Measurements from ENCODE around the gene PLSCR5.

Gene PLSCR5, protein sequence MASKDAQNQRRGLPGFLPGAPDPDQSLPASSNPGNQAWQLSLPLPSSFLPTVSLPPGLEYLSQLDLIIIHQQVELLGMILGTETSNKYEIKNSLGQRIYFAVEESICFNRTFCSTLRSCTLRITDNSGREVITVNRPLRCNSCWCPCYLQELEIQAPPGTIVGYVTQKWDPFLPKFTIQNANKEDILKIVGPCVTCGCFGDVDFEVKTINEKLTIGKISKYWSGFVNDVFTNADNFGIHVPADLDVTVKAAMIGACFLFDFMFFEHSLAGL

DNA sequence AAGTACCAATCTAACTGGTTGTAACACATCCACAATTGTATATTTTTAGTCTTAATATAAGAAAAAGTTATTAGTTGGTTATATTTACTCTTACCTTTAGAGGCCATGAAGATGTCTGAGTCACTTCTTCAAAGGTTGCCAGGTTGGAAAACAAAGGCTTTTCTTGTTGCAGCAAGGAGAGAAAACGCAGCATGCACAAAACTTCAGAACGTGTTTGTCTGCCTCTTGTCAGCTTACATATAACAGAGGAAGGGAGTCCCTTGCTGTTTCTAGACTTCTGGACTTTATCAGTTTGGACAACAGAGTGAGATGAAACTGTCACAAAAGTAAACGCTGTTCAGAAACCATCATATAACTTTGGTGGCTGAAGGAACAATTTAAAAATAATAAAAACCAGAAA lies at the start of gene PLSCR5:
PLSCR5 (minus strand) TSS at position 241 of the 400 bp plus-strand sequence; CDS start at position 107, 134 bp downstream.
- TF ChIP-seq GATA3 (IDR thresholded peaks at IDR 0.05; ENCODE audit: low read depth, low read length) (no peak), GATA2 (IDR thresholded peaks at IDR 0.05; ENCODE audit: low read depth, low read length) (no peak)

- TF ChIP-seq GATA3 (IDR thresholded peaks at IDR 0.05; ENCODE audit: low read depth, low read length) (no peak), GATA2 (IDR thresholded peaks at IDR 0.05; ENCODE audit: low read depth, low read length) (no peak)
Observed at GRCh38 chr3:146653978-146654377, 48.8 kb upstream of the PLSCR5 start.

DNA sequence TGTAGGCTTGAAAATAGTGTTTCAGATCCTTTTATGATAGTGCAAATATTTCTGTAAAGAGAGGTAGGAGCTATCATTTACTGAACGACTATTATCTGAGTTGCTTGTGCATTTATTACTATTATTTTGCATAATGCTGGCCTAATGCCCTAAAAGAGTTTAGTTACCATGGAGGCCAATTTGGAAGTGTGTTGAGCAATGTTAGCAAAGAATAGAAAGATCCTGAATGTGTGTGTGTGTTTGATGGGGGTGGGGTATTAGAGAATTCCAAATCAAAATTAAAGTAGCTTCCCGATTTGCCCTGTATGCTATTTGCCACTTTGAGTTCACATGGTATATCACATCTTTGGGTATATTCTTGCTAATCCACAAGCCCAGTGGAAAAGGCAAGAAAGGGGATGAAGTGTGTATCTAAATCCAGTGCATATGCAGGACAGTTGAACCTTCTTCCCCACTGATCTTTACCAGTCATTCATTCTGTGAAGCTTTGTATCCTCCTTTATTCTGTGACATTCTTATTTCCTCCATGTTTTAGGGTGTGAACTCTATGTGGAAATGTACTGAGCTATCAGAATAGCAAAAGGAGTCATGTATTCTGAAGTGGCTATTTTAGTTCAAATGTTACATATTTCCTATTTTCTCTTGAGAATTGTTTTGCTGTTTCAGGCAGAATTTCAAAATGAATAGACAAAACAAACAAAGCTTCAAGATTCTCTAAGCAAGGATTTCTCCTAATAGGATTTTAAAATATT lies 45.7 kb upstream of the PLSCR5 start:
- TF ChIP-seq GATA3 (IDR thresholded peaks at IDR 0.05; ENCODE audit: low read depth, low read length) (no peak), GATA2 (IDR thresholded peaks at IDR 0.05; ENCODE audit: low read depth, low read length) (no peak)

DNA sequence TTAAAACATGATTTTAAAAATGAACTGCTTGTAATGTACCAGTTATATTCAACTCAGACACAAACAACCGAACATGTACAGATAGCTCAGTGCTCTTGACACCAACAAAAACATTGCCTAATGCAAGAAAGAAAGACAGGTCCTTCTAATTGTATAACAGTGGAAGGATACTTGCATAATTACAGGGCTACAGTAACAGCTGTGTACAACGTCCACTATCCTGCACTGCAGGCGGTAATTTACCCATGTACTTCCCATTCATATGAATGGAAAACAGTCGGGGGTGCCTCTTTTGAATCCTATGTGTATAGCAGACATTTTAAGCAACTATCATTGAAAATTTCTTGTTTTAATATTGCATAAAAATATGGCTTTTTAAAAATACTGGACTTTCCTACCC lies 41.1 kb upstream of the PLSCR5 start:
- TF ChIP-seq GATA2 (IDR thresholded peaks at IDR 0.05; ENCODE audit: low read depth, low read length) (no peak), GATA3 (IDR thresholded peaks at IDR 0.05; ENCODE audit: low read depth, low read length) (no peak)

- no peak for TF ChIP-seq GATA3 (IDR thresholded peaks at IDR 0.05; ENCODE audit: low read depth, low read length)
- no peak for TF ChIP-seq GATA2 (IDR thresholded peaks at IDR 0.05; ENCODE audit: low read depth, low read length)
Observed at GRCh38 chr3:146640955-146641867, 36.1 kb upstream of the PLSCR5 start.

- TF ChIP-seq GATA3 (IDR thresholded peaks at IDR 0.05; ENCODE audit: low read depth, low read length) (no peak), GATA2 (IDR thresholded peaks at IDR 0.05; ENCODE audit: low read depth, low read length) (no peak)
Observed at GRCh38 chr3:146640361-146640760, 35.2 kb upstream of the PLSCR5 start.

DNA sequence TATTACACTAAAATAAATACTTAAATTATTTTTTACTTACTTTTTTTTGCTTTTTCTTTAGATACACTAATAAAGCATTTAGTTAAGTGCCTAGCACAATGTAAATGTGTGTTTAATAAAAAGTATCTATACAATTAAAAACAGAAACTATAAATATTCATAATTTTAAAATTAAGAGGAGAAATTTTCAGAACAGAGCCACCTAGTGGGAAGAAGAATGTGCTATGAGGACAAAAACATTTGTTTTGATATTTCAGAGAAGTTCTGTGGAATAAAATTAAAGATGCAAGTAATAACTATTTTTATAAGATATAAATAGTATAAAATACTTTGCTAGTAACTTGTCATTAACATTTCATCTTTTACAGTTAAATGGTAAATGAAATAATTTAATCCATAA lies 33.6 kb upstream of the PLSCR5 start:
- TF ChIP-seq GATA2 (IDR thresholded peaks at IDR 0.05; ENCODE audit: low read depth, low read length) = no peak
- no peak for TF ChIP-seq GATA3 (IDR thresholded peaks at IDR 0.05; ENCODE audit: low read depth, low read length)

DNA sequence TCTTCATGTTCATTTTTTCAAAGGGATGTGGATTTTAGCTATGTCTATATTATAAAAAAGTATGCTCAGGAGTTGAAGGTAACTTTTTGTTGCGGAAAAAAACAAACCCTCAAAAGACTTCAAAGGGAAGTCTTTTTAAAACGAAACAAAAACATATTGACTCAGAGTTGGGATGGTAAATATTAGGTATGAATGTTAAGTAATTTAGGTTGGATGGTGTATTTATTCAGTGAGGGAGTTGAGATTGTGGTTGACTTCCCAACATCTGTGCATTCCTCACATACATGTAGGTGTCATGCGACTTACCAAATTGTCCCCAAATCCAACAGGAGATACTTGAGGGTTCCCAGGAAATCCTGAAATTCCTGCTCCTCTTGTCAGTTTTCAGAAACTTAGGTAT lies 32.7 kb upstream of the PLSCR5 start:
- TF ChIP-seq GATA3 (IDR thresholded peaks at IDR 0.05; ENCODE audit: low read depth, low read length) (no peak), GATA2 (IDR thresholded peaks at IDR 0.05; ENCODE audit: low read depth, low read length) (no peak)

DNA sequence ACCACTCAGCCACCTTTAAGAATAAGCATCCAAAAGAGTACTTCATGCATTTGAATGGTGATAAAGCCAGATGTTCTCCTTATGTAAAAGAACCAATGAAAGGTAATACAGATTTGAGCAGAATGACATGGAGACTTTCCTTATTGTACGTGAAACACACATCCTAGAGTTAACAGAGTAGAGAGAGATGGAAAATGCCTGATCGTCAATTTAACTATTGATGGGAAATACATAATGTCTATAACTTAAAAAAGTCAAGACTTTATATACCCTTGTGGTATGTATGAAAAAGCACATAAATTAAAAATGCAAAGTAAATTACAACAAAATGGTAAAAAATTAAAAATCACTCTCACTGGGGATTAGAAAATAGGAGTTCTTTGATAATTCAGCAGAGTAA lies 31.7 kb upstream of the PLSCR5 start:
- TF ChIP-seq GATA2 (IDR thresholded peaks at IDR 0.05; ENCODE audit: low read depth, low read length) = no peak

GRCh38 chr3:146634346-146634745 lies 29.2 kb upstream of the PLSCR5 start:
- TF ChIP-seq GATA3 (IDR thresholded peaks at IDR 0.05; ENCODE audit: low read depth, low read length) = no peak
- TF ChIP-seq GATA2 (IDR thresholded peaks at IDR 0.05; ENCODE audit: low read depth, low read length) = no peak

GRCh38 chr3:146628671-146629070 lies 23.5 kb upstream of the PLSCR5 start:
- TF ChIP-seq GATA2 (IDR thresholded peaks at IDR 0.05; ENCODE audit: low read depth, low read length) (no peak), GATA3 (IDR thresholded peaks at IDR 0.05; ENCODE audit: low read depth, low read length) (no peak)

DNA sequence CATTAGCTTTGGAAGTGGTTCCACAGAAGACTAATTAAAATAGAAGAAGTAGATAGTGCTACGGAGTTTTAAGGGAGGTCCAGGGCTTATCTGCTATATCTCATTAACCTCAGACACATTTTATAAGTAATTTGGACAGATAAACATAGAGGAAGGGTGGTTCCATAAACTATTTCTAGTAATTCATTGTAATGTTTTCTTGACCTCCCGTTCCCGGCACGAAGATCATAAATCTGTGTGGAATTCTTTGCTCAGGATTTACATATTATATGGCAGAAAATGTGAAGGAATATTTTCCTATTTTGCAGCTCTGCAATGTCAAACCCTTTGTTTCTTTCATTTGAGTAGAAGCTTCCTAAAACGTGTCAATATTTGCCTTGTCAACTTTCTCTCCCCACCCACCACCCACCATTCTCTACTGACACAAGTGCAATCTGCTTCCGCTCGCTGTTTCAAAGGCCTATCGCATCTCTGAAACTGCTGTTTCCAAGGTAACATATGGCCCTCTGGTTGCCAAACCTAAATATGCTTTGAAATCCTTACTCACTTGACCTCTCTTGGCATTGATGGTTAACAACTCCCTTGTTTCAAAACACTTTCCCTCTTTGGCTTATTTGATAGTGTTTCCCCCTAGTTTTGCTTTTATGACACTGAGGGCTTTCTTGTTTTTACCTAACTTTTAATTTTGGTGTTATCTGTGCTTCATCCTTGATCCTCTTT lies 21.4 kb upstream of the PLSCR5 start:
- TF ChIP-seq GATA2 (IDR thresholded peaks at IDR 0.05; ENCODE audit: low read depth, low read length) (no peak), GATA3 (IDR thresholded peaks at IDR 0.05; ENCODE audit: low read depth, low read length) (no peak)

GRCh38 chr3:146625186-146625775 lies 20.1 kb upstream of the PLSCR5 start:
- TF ChIP-seq GATA3 (IDR thresholded peaks at IDR 0.05; ENCODE audit: low read depth, low read length) (no peak), GATA2 (IDR thresholded peaks at IDR 0.05; ENCODE audit: low read depth, low read length) (no peak)

All from SH-SY5Y (cell line).